ENCODE results near the gene CDKAL1.
"Not testable (repeated sequence)": the region's sequence is repeated elsewhere in the genome, so short reads cannot be mapped to it uniquely, and the experiment has no call there.

The CDKAL1 gene

GRCh38 chr6:21091411-21091810 is 557.2 kb downstream of the CDKAL1 start:
- intact Hi-C loops (cut with micrococcal nuclease) = no loop called here
- no peaks in the 10 kb centered on the region for H3K27me3 Mint-ChIP-seq
- peaks cover 13% of the 10 kb centered on the region for H3K36me3 Mint-ChIP-seq (ENCODE audit: low read depth)
- no peaks in the 10 kb centered on the region for H3K9me3 Mint-ChIP-seq
- H3K4me3 Mint-ChIP-seq = no peak overlapping the region
- H3K4me1 Mint-ChIP-seq (ENCODE audit: low read depth) = peaks cover 5% of the 10 kb centered on the region
- no peak overlapping the region for H3K27ac Mint-ChIP-seq

GRCh38 chr6:21092231-21092772 is 558.0 kb downstream of the CDKAL1 start:
- H3K4me1 Mint-ChIP-seq (ENCODE audit: low read depth); H3K27ac Mint-ChIP-seq; H3K27me3 Mint-ChIP-seq; H3K9me3 Mint-ChIP-seq; intact Hi-C loops (cut with micrococcal nuclease); H3K4me3 Mint-ChIP-seq: not testable (repeated sequence)
- H3K36me3 Mint-ChIP-seq (ENCODE audit: low read depth) = peaks cover 13% of the 10 kb centered on the region

- Mint-ChIP-seq H3K27me3 (no peaks in the 10 kb centered on the region), H3K4me3 (no peak overlapping the region), H3K27ac (no peak overlapping the region), H3K9me3 (no peaks in the 10 kb centered on the region), H3K4me1 (ENCODE audit: low read depth) (peaks cover 16% of the 10 kb centered on the region), H3K36me3 (ENCODE audit: low read depth) (peaks cover 13% of the 10 kb centered on the region)
- intact Hi-C loops (cut with micrococcal nuclease) = no loop called here
Observed at GRCh38 chr6:21095462-21095861, 561.2 kb downstream of the CDKAL1 start.

- Mint-ChIP-seq H3K27ac (no peak overlapping the region), H3K4me3 (no peak overlapping the region), H3K27me3 (no peaks in the 10 kb centered on the region), H3K4me1 (ENCODE audit: low read depth) (peaks cover 11% of the 10 kb centered on the region), H3K9me3 (no peaks in the 10 kb centered on the region), H3K36me3 (ENCODE audit: low read depth) (peaks cover 4% of the 10 kb centered on the region)
- intact Hi-C loops (cut with micrococcal nuclease) = no loop called here
Observed at GRCh38 chr6:21098134-21098533, 563.9 kb downstream of the CDKAL1 start.

GRCh38 chr6:21098744-21099143 is 564.5 kb downstream of the CDKAL1 start:
- H3K27me3 Mint-ChIP-seq = no peaks in the 10 kb centered on the region
- no peaks in the 10 kb centered on the region for H3K36me3 Mint-ChIP-seq (ENCODE audit: low read depth)
- no peak overlapping the region for H3K27ac Mint-ChIP-seq
- no peak overlapping the region for H3K4me3 Mint-ChIP-seq
- intact Hi-C loops (cut with micrococcal nuclease) = no loop called here
- peaks cover 11% of the 10 kb centered on the region for H3K4me1 Mint-ChIP-seq (ENCODE audit: low read depth)
- no peaks in the 10 kb centered on the region for H3K9me3 Mint-ChIP-seq

GRCh38 chr6:21099338-21100314 is 565.4 kb downstream of the CDKAL1 start:
- H3K4me3 Mint-ChIP-seq = no peak overlapping the region
- H3K27ac Mint-ChIP-seq = no peak overlapping the region
- H3K27me3 Mint-ChIP-seq = no peaks in the 10 kb centered on the region
- H3K4me1 Mint-ChIP-seq (ENCODE audit: low read depth) = peaks cover 11% of the 10 kb centered on the region
- H3K9me3 Mint-ChIP-seq = no peaks in the 10 kb centered on the region
- intact Hi-C loops (cut with micrococcal nuclease) = no loop called here
- H3K36me3 Mint-ChIP-seq (ENCODE audit: low read depth) = no peaks in the 10 kb centered on the region

GRCh38 chr6:21100991-21101390 is 566.7 kb downstream of the CDKAL1 start:
- intact Hi-C loops (cut with micrococcal nuclease) = no loop called here
- Mint-ChIP-seq H3K4me1 (ENCODE audit: low read depth) (peaks cover 11% of the 10 kb centered on the region), H3K36me3 (ENCODE audit: low read depth) (no peaks in the 10 kb centered on the region), H3K27ac (no peak overlapping the region), H3K27me3 (no peaks in the 10 kb centered on the region), H3K4me3 (no peak overlapping the region), H3K9me3 (no peaks in the 10 kb centered on the region)

GRCh38 chr6:21101694-21102093 is 567.4 kb downstream of the CDKAL1 start:
- no peak overlapping the region for H3K27ac Mint-ChIP-seq
- H3K4me3 Mint-ChIP-seq = no peak overlapping the region
- no peaks in the 10 kb centered on the region for H3K36me3 Mint-ChIP-seq (ENCODE audit: low read depth)

GRCh38 chr6:21102201-21102600 is 567.9 kb downstream of the CDKAL1 start:
- Mint-ChIP-seq H3K4me3 (no peak overlapping the region), H3K27ac (no peak overlapping the region)
- intact Hi-C loops (cut with micrococcal nuclease) = no loop called here

More at GRCh38 chr6:21101694-21102093, 567.4 kb downstream of the CDKAL1 start:
- H3K9me3 Mint-ChIP-seq = no peaks in the 10 kb centered on the region
- intact Hi-C loops (cut with micrococcal nuclease) = no loop called here
- H3K27me3 Mint-ChIP-seq = no peaks in the 10 kb centered on the region
- peaks cover 11% of the 10 kb centered on the region for H3K4me1 Mint-ChIP-seq (ENCODE audit: low read depth)

GRCh38 chr6:21102624-21103023 is 568.4 kb downstream of the CDKAL1 start:
- Mint-ChIP-seq H3K4me3 (no peak overlapping the region), H3K4me1 (ENCODE audit: low read depth) (peaks cover 11% of the 10 kb centered on the region), H3K36me3 (ENCODE audit: low read depth) (no peaks in the 10 kb centered on the region), H3K27me3 (no peaks in the 10 kb centered on the region), H3K27ac (no peak overlapping the region), H3K9me3 (no peaks in the 10 kb centered on the region)
- intact Hi-C loops (cut with micrococcal nuclease) = no loop called here

More at GRCh38 chr6:21102201-21102600, 567.9 kb downstream of the CDKAL1 start:
- H3K4me1 Mint-ChIP-seq (ENCODE audit: low read depth) = peaks cover 11% of the 10 kb centered on the region
- no peaks in the 10 kb centered on the region for H3K9me3 Mint-ChIP-seq
- H3K36me3 Mint-ChIP-seq (ENCODE audit: low read depth) = no peaks in the 10 kb centered on the region
- no peaks in the 10 kb centered on the region for H3K27me3 Mint-ChIP-seq

GRCh38 chr6:21103626-21104224 is 569.5 kb downstream of the CDKAL1 start:
- H3K9me3 Mint-ChIP-seq = no peaks in the 10 kb centered on the region
- H3K4me3 Mint-ChIP-seq = no peak overlapping the region
- no peak overlapping the region for H3K27ac Mint-ChIP-seq
- H3K36me3 Mint-ChIP-seq (ENCODE audit: low read depth) = no peaks in the 10 kb centered on the region
- H3K4me1 Mint-ChIP-seq (ENCODE audit: low read depth) = peaks cover 11% of the 10 kb centered on the region
- H3K27me3 Mint-ChIP-seq = no peaks in the 10 kb centered on the region
- intact Hi-C loops (cut with micrococcal nuclease) = no loop called here

GRCh38 chr6:21104288-21104687 is 570.0 kb downstream of the CDKAL1 start:
- intact Hi-C loops (cut with micrococcal nuclease) = no loop called here
- Mint-ChIP-seq H3K4me1 (ENCODE audit: low read depth) (peaks cover 11% of the 10 kb centered on the region), H3K9me3 (no peaks in the 10 kb centered on the region), H3K27me3 (no peaks in the 10 kb centered on the region), H3K27ac (no peak overlapping the region), H3K4me3 (no peak overlapping the region), H3K36me3 (ENCODE audit: low read depth) (no peaks in the 10 kb centered on the region)

- H3K4me3 Mint-ChIP-seq = no peak overlapping the region
- H3K27ac Mint-ChIP-seq = no peak overlapping the region
- intact Hi-C loops (cut with micrococcal nuclease) = no loop called here
- no peaks in the 10 kb centered on the region for H3K36me3 Mint-ChIP-seq (ENCODE audit: low read depth)
- no peaks in the 10 kb centered on the region for H3K27me3 Mint-ChIP-seq
- H3K9me3 Mint-ChIP-seq = no peaks in the 10 kb centered on the region
- H3K4me1 Mint-ChIP-seq (ENCODE audit: low read depth) = no peaks in the 10 kb centered on the region
Observed at GRCh38 chr6:21107796-21108195, 573.5 kb downstream of the CDKAL1 start.

Data from dendritic cell treated with granulocyte-macrophage colony-stimulating factor and Interleukin-4, amounts not matched to agents 40 ng/mL and 50 ng/mL, for 4 days (primary cell).